Choroid plexus epithelial cell (primary cell): ENCODE results near the gene POU2AF3.
"Not testable (repeated sequence)": the region's sequence is repeated elsewhere in the genome, so short reads cannot be mapped to it uniquely, and the experiment has no call there.

Experiments used
- DNase-seq: peaks from one replicate; pipeline ENCODE4 v3.0.0-alpha.2; 2010; ENCODE audit warnings: low read depth
- H3K4me3 ChIP-seq: 2 replicates; pipeline ENCODE4 v1.5.1; 2011; ENCODE audit warnings: low read depth, mild to moderate bottlenecking, control low read depth, low read length, moderate library complexity
- TF ChIP-seq, protein P1 (sequence below): conservative IDR thresholded peaks from 2 replicates; pipeline ENCODE4 v1.5.1; 2011; ENCODE audit warnings: low read depth, mild to moderate bottlenecking, control low read depth, inconsistent platforms, low read length, moderate library complexity

The POU2AF3 gene

DNA sequence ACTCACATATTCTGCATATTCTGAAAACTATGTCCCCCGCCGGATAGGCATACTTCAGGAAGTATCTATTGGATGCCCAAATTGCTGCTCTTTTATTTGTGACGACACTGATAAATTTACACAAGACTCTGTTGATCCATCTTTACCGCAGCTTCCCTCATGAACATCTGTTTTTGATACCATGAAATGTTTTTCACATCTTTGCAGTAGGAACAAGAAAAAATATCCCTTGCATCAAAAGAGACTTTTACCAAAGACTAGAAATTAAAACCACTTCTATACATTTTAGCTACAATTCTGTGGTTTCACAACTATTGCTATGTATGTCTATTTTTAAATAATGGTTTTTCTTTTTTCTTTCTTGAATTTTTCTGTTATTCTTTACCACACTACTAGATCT lies 37.5 kb upstream of the POU2AF3 start:
- no peak for DNase-seq
- TF ChIP-seq, protein P1, sequence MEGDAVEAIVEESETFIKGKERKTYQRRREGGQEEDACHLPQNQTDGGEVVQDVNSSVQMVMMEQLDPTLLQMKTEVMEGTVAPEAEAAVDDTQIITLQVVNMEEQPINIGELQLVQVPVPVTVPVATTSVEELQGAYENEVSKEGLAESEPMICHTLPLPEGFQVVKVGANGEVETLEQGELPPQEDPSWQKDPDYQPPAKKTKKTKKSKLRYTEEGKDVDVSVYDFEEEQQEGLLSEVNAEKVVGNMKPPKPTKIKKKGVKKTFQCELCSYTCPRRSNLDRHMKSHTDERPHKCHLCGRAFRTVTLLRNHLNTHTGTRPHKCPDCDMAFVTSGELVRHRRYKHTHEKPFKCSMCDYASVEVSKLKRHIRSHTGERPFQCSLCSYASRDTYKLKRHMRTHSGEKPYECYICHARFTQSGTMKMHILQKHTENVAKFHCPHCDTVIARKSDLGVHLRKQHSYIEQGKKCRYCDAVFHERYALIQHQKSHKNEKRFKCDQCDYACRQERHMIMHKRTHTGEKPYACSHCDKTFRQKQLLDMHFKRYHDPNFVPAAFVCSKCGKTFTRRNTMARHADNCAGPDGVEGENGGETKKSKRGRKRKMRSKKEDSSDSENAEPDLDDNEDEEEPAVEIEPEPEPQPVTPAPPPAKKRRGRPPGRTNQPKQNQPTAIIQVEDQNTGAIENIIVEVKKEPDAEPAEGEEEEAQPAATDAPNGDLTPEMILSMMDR: no peak
- H3K4me3 ChIP-seq: no peak overlapping the region

- DNase-seq: no peak
- H3K4me3 ChIP-seq: no peak overlapping the region
- TF ChIP-seq, protein P1: no peak
Observed at GRCh38 chr11:111264646-111265045, 33.7 kb upstream of the POU2AF3 start.

GRCh38 chr11:111265421-111265820 lies 32.9 kb upstream of the POU2AF3 start:
- TF ChIP-seq, protein P1: no peak
- no peak overlapping the region for H3K4me3 ChIP-seq
- DNase-seq: no peak

GRCh38 chr11:111268303-111268702 lies 30.0 kb upstream of the POU2AF3 start:
- DNase-seq, H3K4me3 ChIP-seq: not testable (repeated sequence)

DNA sequence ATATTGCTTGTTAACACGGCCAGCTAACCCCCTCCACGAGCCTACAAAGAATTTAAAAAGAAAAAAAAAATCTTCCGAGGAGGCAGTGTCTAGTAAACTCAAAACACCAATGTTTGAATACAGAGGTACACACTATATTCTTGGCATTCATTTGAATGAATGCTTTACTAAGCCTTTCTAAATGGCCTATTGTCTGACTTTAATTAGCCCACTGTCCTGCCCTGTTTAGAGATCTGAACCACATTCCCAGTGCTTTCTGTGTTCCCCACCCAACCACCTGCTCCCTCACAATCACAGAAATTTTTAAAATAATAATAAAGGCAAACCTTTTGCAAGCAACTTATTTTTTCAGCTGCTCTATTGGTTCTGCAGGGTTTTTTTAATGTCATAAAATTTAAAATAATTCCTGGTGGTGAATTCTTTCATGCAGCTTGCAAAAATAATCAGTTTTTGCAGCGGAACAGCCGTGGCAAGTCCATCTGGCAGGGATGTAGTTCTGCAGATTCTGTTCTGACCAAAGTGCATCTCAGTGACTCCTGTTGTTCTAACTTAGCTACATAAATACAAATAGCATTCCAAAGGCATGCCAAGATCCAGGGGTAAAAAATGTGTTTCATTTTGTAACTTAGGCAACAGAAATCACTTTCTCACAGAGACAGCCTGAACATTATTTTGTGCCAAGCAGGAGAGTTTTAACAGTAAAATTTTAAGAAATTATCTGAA lies 29.0 kb upstream of the POU2AF3 start:
- H3K4me3 ChIP-seq: no peak overlapping the region
- TF ChIP-seq, protein P1: no peak
- DNase-seq: peak; percentile 56

DNA sequence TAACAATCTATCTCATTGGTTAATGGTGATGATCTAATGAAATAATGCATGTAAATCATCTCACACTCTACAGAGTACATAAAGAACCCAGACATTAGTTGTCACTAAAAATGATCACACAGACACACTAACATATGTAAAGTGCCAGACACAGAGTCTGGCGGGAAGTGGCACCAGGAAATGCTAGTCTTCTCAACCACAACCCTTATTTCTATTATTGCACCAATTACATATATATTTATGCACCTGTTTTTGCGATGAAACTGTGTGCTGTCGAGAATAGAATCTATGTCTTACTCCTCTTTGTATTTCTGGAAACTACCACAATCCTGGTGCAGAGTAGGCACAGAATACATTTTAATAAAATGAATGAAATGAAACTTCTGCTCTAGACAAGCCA lies 25.9 kb upstream of the POU2AF3 start:
- no peak for DNase-seq
- H3K4me3 ChIP-seq: no peak overlapping the region
- TF ChIP-seq, protein P1: no peak

DNA sequence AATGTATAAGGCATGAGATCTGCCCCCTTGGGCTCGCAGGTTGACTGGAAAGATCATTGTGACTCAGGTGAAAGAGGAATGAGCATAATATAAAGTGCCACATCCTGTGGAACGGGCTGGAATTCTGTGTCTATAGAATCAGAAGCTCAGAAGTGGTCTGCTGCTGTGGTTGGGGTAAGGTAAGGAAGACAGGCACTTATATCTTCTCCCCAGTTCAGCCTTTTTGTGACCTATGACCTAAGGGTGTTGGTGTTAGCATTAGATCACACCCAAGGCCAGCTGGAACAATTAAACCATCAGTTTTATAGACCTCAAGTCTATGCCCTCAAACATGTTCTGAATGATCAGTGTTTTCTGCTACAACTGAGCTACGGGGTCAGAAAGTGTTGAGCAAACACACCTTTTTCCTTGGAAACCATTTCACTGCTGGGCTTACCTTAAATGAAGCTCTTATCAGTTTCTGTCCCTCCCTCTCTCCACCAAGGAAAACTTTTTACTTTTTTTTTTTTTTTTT lies 15.7 kb upstream of the POU2AF3 start:
- TF ChIP-seq, protein P1: no peak

More for the DNA sequence above, 15.7 kb upstream of the POU2AF3 start:
- DNase-seq: no peak
- H3K4me3 ChIP-seq: no peak overlapping the region
